ENCODE data around the gene SCYGR2. TPM values are rescaled to one million over a fixed set of nuclear protein-coding genes. Genes with fewer than 3 reads are reported as not detected.
A peak's percentile ranks its signal among the peaks of the same experiment; 100 is the strongest.

Gene SCYGR2
- polyA plus RNA-seq, 4 donors = not detected

- H3K9me3 ChIP-seq (ENCODE audit: control insufficient read depth in 2 of 2, insufficient read depth in 1 of 2, low read depth in 1 of 2, low read length in 1 of 2) = peaks cover 0 to under 1% of the 10 kb centered on the region in 2 donors
- DNase-seq = no peak
- H3K27ac ChIP-seq (ENCODE audit: low read depth in 1 of 3, low read length in 2 of 3) = no peak overlapping the region
- H3K4me1 ChIP-seq (ENCODE audit: control insufficient read depth in 3 of 3, insufficient read depth in 2 of 3, low read depth in 1 of 3, low read length in 2 of 3) = no peaks in the 10 kb centered on the region
- no peaks in the 10 kb centered on the region for H3K27me3 ChIP-seq (ENCODE audit: control insufficient read depth in 3 of 3, insufficient read depth in 3 of 3, low read length in 3 of 3)
- WGBS, 3 donors = 58 to 68% (median 61%) methylated on average over 2 of the region's 2 CpGs
- no peaks in the 10 kb centered on the region for H3K36me3 ChIP-seq (ENCODE audit: control insufficient read depth in 3 of 3, insufficient read depth in 2 of 3, low read depth in 1 of 3, low read length in 3 of 3)
- FAIRE-seq = no peak
- no peak overlapping the region for H3K4me3 ChIP-seq (ENCODE audit: low read depth in 1 of 3, low read length in 3 of 3)
Measured at GRCh38 chr2:227576812-227577211, 21.9 kb upstream of the SCYGR2 start.

- H3K4me3 ChIP-seq (ENCODE audit: low read depth in 1 of 3, low read length in 3 of 3) = no peak overlapping the region
- H3K36me3 ChIP-seq (ENCODE audit: control insufficient read depth in 3 of 3, insufficient read depth in 2 of 3, low read depth in 1 of 3, low read length in 3 of 3) = no peaks in the 10 kb centered on the region
- H3K9me3 ChIP-seq (ENCODE audit: control insufficient read depth in 2 of 2, insufficient read depth in 1 of 2, low read depth in 1 of 2, low read length in 1 of 2) = peaks cover 0 to 6% of the 10 kb centered on the region in 2 donors
- no peak overlapping the region for H3K27ac ChIP-seq (ENCODE audit: low read depth in 1 of 3, low read length in 2 of 3)
- H3K27me3 ChIP-seq (ENCODE audit: control insufficient read depth in 3 of 3, insufficient read depth in 3 of 3, low read length in 3 of 3) = no peaks in the 10 kb centered on the region
- 5 to 34% (median 15%) methylated on average over 2 of the region's 2 CpGs for WGBS, 3 donors
- FAIRE-seq (no peak), DNase-seq (peak in 1 of 2 donors; percentile 15)
- no peaks in the 10 kb centered on the region for H3K4me1 ChIP-seq (ENCODE audit: control insufficient read depth in 3 of 3, insufficient read depth in 2 of 3, low read depth in 1 of 3, low read length in 2 of 3)
Measured at GRCh38 chr2:227577555-227577954, 21.1 kb upstream of the SCYGR2 start.

- H3K27ac ChIP-seq (ENCODE audit: low read depth in 1 of 3, low read length in 2 of 3) = no peak overlapping the region
- no peaks in the 10 kb centered on the region for H3K27me3 ChIP-seq (ENCODE audit: control insufficient read depth in 3 of 3, insufficient read depth in 3 of 3, low read length in 3 of 3)
- H3K4me1 ChIP-seq (ENCODE audit: control insufficient read depth in 3 of 3, insufficient read depth in 2 of 3, low read depth in 1 of 3, low read length in 2 of 3) = no peaks in the 10 kb centered on the region
- H3K4me3 ChIP-seq (ENCODE audit: low read depth in 1 of 3, low read length in 3 of 3) = no peak overlapping the region
- WGBS, 3 donors = 73 to 86% (median 82%) methylated on average over 2 of the region's 2 CpGs
- no peaks in the 10 kb centered on the region for H3K36me3 ChIP-seq (ENCODE audit: control insufficient read depth in 3 of 3, insufficient read depth in 2 of 3, low read depth in 1 of 3, low read length in 3 of 3)
- no peak for DNase-seq
- peaks cover 0 to 15% of the 10 kb centered on the region in 2 donors for H3K9me3 ChIP-seq (ENCODE audit: control insufficient read depth in 2 of 2, insufficient read depth in 1 of 2, low read depth in 1 of 2, low read length in 1 of 2)
- no peak for FAIRE-seq
Measured at GRCh38 chr2:227578642-227579041, 20.1 kb upstream of the SCYGR2 start.

GRCh38 chr2:227579791-227580190 lies 18.9 kb upstream of the SCYGR2 start:
- Histone ChIP-seq H3K36me3 (ENCODE audit: control insufficient read depth in 3 of 3, insufficient read depth in 2 of 3, low read depth in 1 of 3, low read length in 3 of 3) (no peaks in the 10 kb centered on the region), H3K27me3 (ENCODE audit: control insufficient read depth in 3 of 3, insufficient read depth in 3 of 3, low read length in 3 of 3) (no peaks in the 10 kb centered on the region), H3K9me3 (ENCODE audit: control insufficient read depth in 2 of 2, insufficient read depth in 1 of 2, low read depth in 1 of 2, low read length in 1 of 2) (peaks cover 0 to 15% of the 10 kb centered on the region in 2 donors), H3K4me3 (ENCODE audit: low read depth in 1 of 3, low read length in 3 of 3) (no peak overlapping the region), H3K4me1 (ENCODE audit: control insufficient read depth in 3 of 3, insufficient read depth in 2 of 3, low read depth in 1 of 3, low read length in 2 of 3) (no peaks in the 10 kb centered on the region), H3K27ac (ENCODE audit: low read depth in 1 of 3, low read length in 2 of 3) (no peak overlapping the region)
- no peak for FAIRE-seq
- WGBS, 3 donors = 51 to 95% (median 89%) methylated on average over 1 of the region's 1 CpG
- DNase-seq = no peak

- Histone ChIP-seq H3K4me3 (ENCODE audit: low read depth in 1 of 3, low read length in 3 of 3) (no peak overlapping the region), H3K9me3 (ENCODE audit: control insufficient read depth in 2 of 2, insufficient read depth in 1 of 2, low read depth in 1 of 2, low read length in 1 of 2) (peaks cover 0 to 15% of the 10 kb centered on the region in 2 donors), H3K27ac (ENCODE audit: low read depth in 1 of 3, low read length in 2 of 3) (no peak overlapping the region), H3K36me3 (ENCODE audit: control insufficient read depth in 3 of 3, insufficient read depth in 2 of 3, low read depth in 1 of 3, low read length in 3 of 3) (no peaks in the 10 kb centered on the region), H3K27me3 (ENCODE audit: control insufficient read depth in 3 of 3, insufficient read depth in 3 of 3, low read length in 3 of 3) (no peaks in the 10 kb centered on the region), H3K4me1 (ENCODE audit: control insufficient read depth in 3 of 3, insufficient read depth in 2 of 3, low read depth in 1 of 3, low read length in 2 of 3) (no peaks in the 10 kb centered on the region)
- FAIRE-seq (no peak), DNase-seq (no peak)
Measured at GRCh38 chr2:227582369-227582768, 16.3 kb upstream of the SCYGR2 start.

DNA sequence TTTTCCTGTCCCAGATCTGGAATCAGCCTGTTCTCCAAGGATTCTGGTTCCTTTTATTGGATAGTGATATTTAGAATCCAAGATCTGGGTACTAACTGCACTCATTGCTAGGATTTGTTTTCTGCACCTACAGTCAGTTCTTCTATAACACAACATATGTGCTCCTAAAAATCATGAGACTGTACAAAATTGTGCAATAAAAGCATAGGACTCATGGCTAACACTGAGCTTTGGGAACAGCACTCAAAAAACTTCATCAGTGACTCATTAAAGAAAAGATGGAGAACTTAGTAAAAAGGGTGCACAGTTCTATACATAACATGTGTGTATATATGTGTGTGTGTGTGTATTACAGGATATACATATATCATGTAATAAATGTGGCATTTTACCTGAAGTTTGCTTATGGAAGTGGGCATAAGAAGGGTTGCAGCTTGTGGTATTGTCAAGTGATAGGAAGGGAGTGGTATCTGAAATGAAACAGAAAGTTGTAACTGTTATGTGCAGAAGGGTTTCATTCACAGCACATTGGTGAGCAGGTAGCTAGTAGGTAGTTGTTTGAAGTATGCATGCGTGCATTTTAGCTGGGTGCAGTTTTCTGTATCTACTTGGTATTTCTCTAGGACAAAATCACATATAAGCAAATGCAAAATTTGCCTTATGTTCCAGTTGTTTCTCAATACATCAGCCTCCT lies 5.9 kb upstream of the SCYGR2 start:
- DNase-seq = no peak
- peaks cover 0 to 4% (median 0%) of the 10 kb centered on the region in 3 donors for H3K27me3 ChIP-seq (ENCODE audit: control insufficient read depth in 3 of 3, insufficient read depth in 3 of 3, low read length in 3 of 3)
- no peak overlapping the region for H3K27ac ChIP-seq (ENCODE audit: low read depth in 1 of 3, low read length in 2 of 3)
- H3K36me3 ChIP-seq (ENCODE audit: control insufficient read depth in 3 of 3, insufficient read depth in 2 of 3, low read depth in 1 of 3, low read length in 3 of 3) = no peaks in the 10 kb centered on the region
- H3K4me1 ChIP-seq (ENCODE audit: control insufficient read depth in 3 of 3, insufficient read depth in 2 of 3, low read depth in 1 of 3, low read length in 2 of 3) = no peaks in the 10 kb centered on the region
- no peaks in the 10 kb centered on the region for H3K9me3 ChIP-seq (ENCODE audit: control insufficient read depth in 2 of 2, insufficient read depth in 1 of 2, low read depth in 1 of 2, low read length in 1 of 2)
- H3K4me3 ChIP-seq (ENCODE audit: low read depth in 1 of 3, low read length in 3 of 3) = no peak overlapping the region
- FAIRE-seq = no peak
- 35 to 63% (median 57%) methylated on average over 1 of the region's 1 CpG for WGBS, 3 donors

DNA sequence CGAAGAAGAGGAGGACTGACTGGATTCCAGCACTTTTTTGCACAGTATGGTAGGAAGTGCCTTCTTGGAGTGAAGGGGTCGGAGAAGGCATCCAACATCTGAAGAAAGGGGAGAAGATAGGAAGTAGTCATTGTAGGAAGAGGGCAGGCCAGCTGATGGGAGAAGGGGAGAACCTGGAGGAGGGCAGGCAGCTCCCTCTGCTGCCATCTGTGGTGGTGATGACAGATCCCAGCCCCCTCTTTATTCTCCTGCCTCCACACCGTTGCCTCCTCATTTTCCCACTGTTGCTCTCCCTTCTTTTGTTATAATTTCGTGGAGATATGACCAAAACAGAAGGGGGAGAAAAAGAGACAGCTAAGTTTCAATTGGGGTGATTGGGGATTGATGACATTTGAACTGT lies 2.9 kb upstream of the SCYGR2 start:
- Histone ChIP-seq H3K9me3 (ENCODE audit: control insufficient read depth in 2 of 2, insufficient read depth in 1 of 2, low read depth in 1 of 2, low read length in 1 of 2) (no peaks in the 10 kb centered on the region), H3K27ac (ENCODE audit: low read depth in 1 of 3, low read length in 2 of 3) (no peak overlapping the region), H3K4me3 (ENCODE audit: low read depth in 1 of 3, low read length in 3 of 3) (no peak overlapping the region), H3K4me1 (ENCODE audit: control insufficient read depth in 3 of 3, insufficient read depth in 2 of 3, low read depth in 1 of 3, low read length in 2 of 3) (no peaks in the 10 kb centered on the region), H3K36me3 (ENCODE audit: control insufficient read depth in 3 of 3, insufficient read depth in 2 of 3, low read depth in 1 of 3, low read length in 3 of 3) (no peaks in the 10 kb centered on the region), H3K27me3 (ENCODE audit: control insufficient read depth in 3 of 3, insufficient read depth in 3 of 3, low read length in 3 of 3) (peaks cover 0 to 4% (median 0%) of the 10 kb centered on the region in 3 donors)
- 67 to 77% (median 76%) methylated on average over 3 to 4 of the region's 4 CpGs for WGBS, 3 donors
- FAIRE-seq (no peak), DNase-seq (no peak)

- no peak for DNase-seq
- H3K4me1 ChIP-seq (ENCODE audit: control insufficient read depth in 3 of 3, insufficient read depth in 2 of 3, low read depth in 1 of 3, low read length in 2 of 3) = no peaks in the 10 kb centered on the region
- H3K4me3 ChIP-seq (ENCODE audit: low read depth in 1 of 3, low read length in 3 of 3) = no peak overlapping the region
- FAIRE-seq = no peak
- no peaks in the 10 kb centered on the region for H3K36me3 ChIP-seq (ENCODE audit: control insufficient read depth in 3 of 3, insufficient read depth in 2 of 3, low read depth in 1 of 3, low read length in 3 of 3)
- H3K27me3 ChIP-seq (ENCODE audit: control insufficient read depth in 3 of 3, insufficient read depth in 3 of 3, low read length in 3 of 3) = peaks cover 0 to 4% (median 0%) of the 10 kb centered on the region in 3 donors
- H3K27ac ChIP-seq (ENCODE audit: low read depth in 1 of 3, low read length in 2 of 3) = no peak overlapping the region
- no peaks in the 10 kb centered on the region for H3K9me3 ChIP-seq (ENCODE audit: control insufficient read depth in 2 of 2, insufficient read depth in 1 of 2, low read depth in 1 of 2, low read length in 1 of 2)
Measured at GRCh38 chr2:227597036-227597435, 1.7 kb upstream of the SCYGR2 start.

DNA sequence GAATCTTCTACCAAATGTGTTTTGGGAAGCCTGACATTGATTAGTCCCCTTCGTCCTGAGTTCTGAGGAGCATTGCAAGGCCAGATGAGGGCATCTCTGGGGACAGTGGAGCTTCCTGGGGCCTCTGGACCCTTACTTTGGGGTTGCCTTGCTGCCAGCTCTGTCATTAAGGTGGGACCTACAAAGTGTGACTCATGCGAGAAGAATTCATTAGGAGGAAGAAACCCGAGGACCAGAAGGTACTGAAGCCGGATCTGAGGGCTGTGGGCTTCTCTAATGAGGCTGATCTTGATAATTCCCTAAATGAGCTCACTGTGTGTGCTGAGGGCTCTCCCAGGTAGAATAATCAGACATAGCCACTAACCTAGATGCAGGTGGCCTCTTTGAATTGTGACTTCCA lies 695 bp upstream of the SCYGR2 start:
- H3K27ac ChIP-seq (ENCODE audit: low read depth in 1 of 3, low read length in 2 of 3) = no peak overlapping the region
- 57 to 67% (median 58%) methylated on average over 4 of the region's 4 CpGs for WGBS, 3 donors
- peaks cover 0 to 4% (median 0%) of the 10 kb centered on the region in 3 donors for H3K27me3 ChIP-seq (ENCODE audit: control insufficient read depth in 3 of 3, insufficient read depth in 3 of 3, low read length in 3 of 3)
- no peak overlapping the region for H3K4me3 ChIP-seq (ENCODE audit: low read depth in 1 of 3, low read length in 3 of 3)
- H3K9me3 ChIP-seq (ENCODE audit: control insufficient read depth in 2 of 2, insufficient read depth in 1 of 2, low read depth in 1 of 2, low read length in 1 of 2) = no peaks in the 10 kb centered on the region
- DNase-seq = no peak
- no peaks in the 10 kb centered on the region for H3K36me3 ChIP-seq (ENCODE audit: control insufficient read depth in 3 of 3, insufficient read depth in 2 of 3, low read depth in 1 of 3, low read length in 3 of 3)
- FAIRE-seq = no peak
- no peaks in the 10 kb centered on the region for H3K4me1 ChIP-seq (ENCODE audit: control insufficient read depth in 3 of 3, insufficient read depth in 2 of 3, low read depth in 1 of 3, low read length in 2 of 3)

Data from small intestine (tissue), 7 donors.